RWPE2 (cell line): ENCODE measurements around the gene CCDC88A.
"Not testable (repeated sequence)": the region's sequence is repeated elsewhere in the genome, so short reads cannot be mapped to it uniquely, and the experiment has no call there.

ENCODE experiments used
- ATAC-seq: fragments of 200-7000 bp; cut with Tn5 transposase; 3 replicates; pipeline ENCODE4 v1.9.1; 2021; ENCODE audit warnings: low read depth
- DNase-seq: peaks from one replicate; pipeline ENCODE4 v3.0.0-alpha.2; 2020; ENCODE audit warnings: low spot score
- H3K27ac ChIP-seq: fragments of 450-650 bp; 2 replicates; pipeline ENCODE4 v1.5.1; 2017; ENCODE audit warnings: mild to moderate bottlenecking; ENCODE audit not compliant: poor library complexity, severe bottlenecking
- H3K27me3 ChIP-seq: fragments of 250-450 bp; sonication (Bioruptor Pico); 2 replicates; pipeline ENCODE4 v1.5.1; 2021; ENCODE audit warnings: mild to moderate bottlenecking, moderate library complexity; ENCODE audit not compliant: insufficient read depth, poor library complexity, severe bottlenecking
- H3K36me3 ChIP-seq: fragments of 250-450 bp; sonication (Bioruptor Pico); 2 replicates; pipeline ENCODE4 v1.5.1; 2020; ENCODE audit warnings: low read depth, mild to moderate bottlenecking, moderate library complexity
- H3K4me1 ChIP-seq: fragments of 250-450 bp; sonication (Bioruptor Pico); 2 replicates; pipeline ENCODE4 v1.5.1; 2021; ENCODE audit warnings: mild to moderate bottlenecking, moderate library complexity; ENCODE audit not compliant: insufficient read depth, poor library complexity, severe bottlenecking
- H3K4me3 ChIP-seq: fragments of 250-450 bp; sonication (Bioruptor Pico); 2 replicates; pipeline ENCODE4 v1.5.1; 2021; ENCODE audit warnings: mild to moderate bottlenecking, moderate library complexity; ENCODE audit not compliant: severe bottlenecking
- H3K9me3 ChIP-seq: fragments of 250-450 bp; sonication (Bioruptor Pico); 2 replicates; pipeline ENCODE4 v1.5.1; 2021; ENCODE audit warnings: mild to moderate bottlenecking, moderate library complexity; ENCODE audit not compliant: severe bottlenecking
- TF ChIP-seq, protein P1 (sequence below): fragments of 450-650 bp; IDR thresholded peaks from one replicate; pipeline ENCODE4 v1.5.1; 2017; ENCODE audit warnings: mild to moderate bottlenecking, moderate library complexity; ENCODE audit not compliant: poor library complexity, severe bottlenecking

The CCDC88A gene

GRCh38 chr2:55391615-55392242 lies 27.9 kb downstream of the CCDC88A start:
- H3K36me3 ChIP-seq: 0 out of 2 replicates have a peak, but pooled peaks cover 3% of the 10 kb centered on the region
- H3K27ac ChIP-seq: no peak overlapping the region
- H3K27me3 ChIP-seq: no peaks in the 10 kb centered on the region
- H3K4me1 ChIP-seq: no peaks in the 10 kb centered on the region
- ATAC-seq (no peak), DNase-seq (no peak)
- no peak overlapping the region for H3K4me3 ChIP-seq
- TF ChIP-seq, protein P1, sequence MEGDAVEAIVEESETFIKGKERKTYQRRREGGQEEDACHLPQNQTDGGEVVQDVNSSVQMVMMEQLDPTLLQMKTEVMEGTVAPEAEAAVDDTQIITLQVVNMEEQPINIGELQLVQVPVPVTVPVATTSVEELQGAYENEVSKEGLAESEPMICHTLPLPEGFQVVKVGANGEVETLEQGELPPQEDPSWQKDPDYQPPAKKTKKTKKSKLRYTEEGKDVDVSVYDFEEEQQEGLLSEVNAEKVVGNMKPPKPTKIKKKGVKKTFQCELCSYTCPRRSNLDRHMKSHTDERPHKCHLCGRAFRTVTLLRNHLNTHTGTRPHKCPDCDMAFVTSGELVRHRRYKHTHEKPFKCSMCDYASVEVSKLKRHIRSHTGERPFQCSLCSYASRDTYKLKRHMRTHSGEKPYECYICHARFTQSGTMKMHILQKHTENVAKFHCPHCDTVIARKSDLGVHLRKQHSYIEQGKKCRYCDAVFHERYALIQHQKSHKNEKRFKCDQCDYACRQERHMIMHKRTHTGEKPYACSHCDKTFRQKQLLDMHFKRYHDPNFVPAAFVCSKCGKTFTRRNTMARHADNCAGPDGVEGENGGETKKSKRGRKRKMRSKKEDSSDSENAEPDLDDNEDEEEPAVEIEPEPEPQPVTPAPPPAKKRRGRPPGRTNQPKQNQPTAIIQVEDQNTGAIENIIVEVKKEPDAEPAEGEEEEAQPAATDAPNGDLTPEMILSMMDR: no peak
- H3K9me3 ChIP-seq: no peaks in the 10 kb centered on the region

DNA sequence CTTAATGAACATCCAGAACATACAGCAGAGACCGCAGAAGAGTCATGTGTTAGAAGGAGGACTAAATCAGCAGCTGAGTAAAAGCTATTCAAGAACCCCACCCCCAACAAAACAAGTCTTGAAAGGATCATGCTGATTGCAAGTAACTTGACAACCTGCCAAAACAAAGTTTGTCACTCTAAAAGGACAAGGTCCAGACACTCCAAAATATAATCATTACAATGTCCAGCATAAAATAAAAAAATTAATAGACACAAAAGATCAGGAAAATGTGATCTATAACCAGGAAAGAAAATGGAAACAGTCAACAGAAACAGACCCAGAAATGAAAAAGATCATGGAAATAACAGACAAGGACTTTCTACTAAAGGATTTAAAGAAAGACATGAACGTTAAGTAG lies 28.5 kb downstream of the CCDC88A start:
- TF ChIP-seq, protein P1: no peak

GRCh38 chr2:55385516-55385915 lies 34.1 kb downstream of the CCDC88A start:
- not testable (repeated sequence) for H3K27me3 ChIP-seq, H3K4me3 ChIP-seq, H3K27ac ChIP-seq, H3K36me3 ChIP-seq, H3K9me3 ChIP-seq, ATAC-seq, DNase-seq, H3K4me1 ChIP-seq

More for the DNA sequence above, 28.5 kb downstream of the CCDC88A start:
- ATAC-seq (no peak), DNase-seq (no peak)
- no peak overlapping the region for H3K4me3 ChIP-seq
- no peaks in the 10 kb centered on the region for H3K9me3 ChIP-seq
- H3K4me1 ChIP-seq: no peaks in the 10 kb centered on the region
- 0 out of 2 replicates have a peak, but pooled peaks cover 3% of the 10 kb centered on the region for H3K36me3 ChIP-seq
- H3K27ac ChIP-seq: no peak overlapping the region
- no peaks in the 10 kb centered on the region for H3K27me3 ChIP-seq

DNA sequence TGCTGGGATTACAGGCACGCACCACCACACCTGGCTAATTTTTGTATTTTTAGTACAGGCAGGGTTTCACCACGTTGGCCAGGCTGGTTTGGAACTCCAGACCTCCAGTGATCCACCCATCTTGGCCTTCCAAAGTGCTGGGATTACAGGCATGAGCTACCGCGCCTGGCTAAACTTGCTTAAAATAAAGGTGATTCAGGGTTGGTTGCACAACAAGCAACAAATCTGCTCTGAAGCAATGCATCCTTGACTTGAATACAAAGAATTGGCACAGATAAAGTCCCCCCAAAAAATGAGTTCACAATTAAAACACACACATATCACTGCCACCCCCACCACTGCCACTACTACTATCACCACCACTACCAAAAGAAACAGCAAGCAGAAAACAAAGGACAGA lies 34.9 kb downstream of the CCDC88A start:
- Histone ChIP-seq H3K9me3 (no peaks in the 10 kb centered on the region), H3K27me3 (no peaks in the 10 kb centered on the region), H3K4me1 (no peaks in the 10 kb centered on the region), H3K4me3 (no peak overlapping the region), H3K36me3 (0 out of 2 replicates have a peak, but pooled peaks cover 3% of the 10 kb centered on the region), H3K27ac (no peak overlapping the region)
- TF ChIP-seq, protein P1: no peak
- DNase-seq: no peak
- ATAC-seq: no peak

DNA sequence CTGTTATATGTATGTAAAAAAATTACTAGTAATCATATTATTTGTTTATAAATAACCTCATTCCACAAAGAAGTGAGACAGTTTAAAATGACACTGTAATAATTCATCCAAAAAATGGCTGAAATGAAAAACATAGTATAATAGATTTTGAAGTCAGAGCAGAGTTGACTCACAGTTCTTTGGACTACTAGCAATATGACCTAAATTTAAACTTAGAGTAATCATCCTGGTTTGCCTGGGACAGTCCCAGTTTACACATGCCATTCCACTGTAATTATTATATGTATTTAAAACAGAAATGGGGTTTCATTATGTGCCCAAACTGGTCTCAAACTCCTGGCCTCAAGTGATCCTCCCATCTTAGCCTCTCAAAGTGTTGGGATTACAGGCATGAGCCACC lies 48.3 kb downstream of the CCDC88A start:
- Histone ChIP-seq H3K27me3 (no peaks in the 10 kb centered on the region), H3K4me1 (no peaks in the 10 kb centered on the region), H3K9me3 (no peaks in the 10 kb centered on the region), H3K27ac (no peak overlapping the region), H3K4me3 (no peak overlapping the region), H3K36me3 (peaks cover 36% of the 10 kb centered on the region)
- DNase-seq (no peak), ATAC-seq (no peak)
- TF ChIP-seq, protein P1: no peak
